ENCODE measurements around the gene MITF.
"Not testable (repeated sequence)": the region's sequence is repeated elsewhere in the genome, so short reads cannot be mapped to it uniquely, and the experiment has no call there.

The MITF gene

GRCh38 chr3:69787436-69788168 lies 48.3 kb downstream of the MITF start:
- peaks cover 28% of the 10 kb centered on the region; the same call in 1 of the 2 replicates for H3K4me1 ChIP-seq (ENCODE audit: control insufficient read depth, insufficient read depth, low read length)
- no peak overlapping the region for H3K4me3 ChIP-seq (ENCODE audit: low read depth, low read length)
- no peaks in the 10 kb centered on the region for H3K36me3 ChIP-seq (ENCODE audit: control insufficient read depth, insufficient read depth, low read length)
- no peak overlapping the region for H3K9ac ChIP-seq (ENCODE audit: low read depth, low read length)
- no peaks in the 10 kb centered on the region for H3K27me3 ChIP-seq (ENCODE audit: control insufficient read depth, insufficient read depth, low read length)
- H3K27ac ChIP-seq (ENCODE audit: low read depth, low read length), result no peak overlapping the region
- H3K9me3 ChIP-seq (ENCODE audit: control insufficient read depth, insufficient read depth, low read length), result no peaks in the 10 kb centered on the region

- Histone ChIP-seq H3K27ac (ENCODE audit: low read depth, low read length) (no peak overlapping the region), H3K27me3 (ENCODE audit: control insufficient read depth, insufficient read depth, low read length) (no peaks in the 10 kb centered on the region), H3K4me3 (ENCODE audit: low read depth, low read length) (no peak overlapping the region), H3K4me1 (ENCODE audit: control insufficient read depth, insufficient read depth, low read length) (peaks cover 20% of the 10 kb centered on the region; the same call in 1 of the 2 replicates), H3K9ac (ENCODE audit: low read depth, low read length) (no peak overlapping the region), H3K9me3 (ENCODE audit: control insufficient read depth, insufficient read depth, low read length) (no peaks in the 10 kb centered on the region), H3K36me3 (ENCODE audit: control insufficient read depth, insufficient read depth, low read length) (no peaks in the 10 kb centered on the region)
Measured at GRCh38 chr3:69791106-69791505, 51.8 kb downstream of the MITF start.

- H3K27ac ChIP-seq (ENCODE audit: low read depth, low read length), result no peak overlapping the region
- H3K27me3 ChIP-seq (ENCODE audit: control insufficient read depth, insufficient read depth, low read length), result no peaks in the 10 kb centered on the region
- no peak overlapping the region for H3K9ac ChIP-seq (ENCODE audit: low read depth, low read length)
- no peaks in the 10 kb centered on the region for H3K36me3 ChIP-seq (ENCODE audit: control insufficient read depth, insufficient read depth, low read length)
- no peaks in the 10 kb centered on the region for H3K9me3 ChIP-seq (ENCODE audit: control insufficient read depth, insufficient read depth, low read length)
- no peak overlapping the region for H3K4me3 ChIP-seq (ENCODE audit: low read depth, low read length)
- peaks cover 20% of the 10 kb centered on the region; the same call in 1 of the 2 replicates for H3K4me1 ChIP-seq (ENCODE audit: control insufficient read depth, insufficient read depth, low read length)
Measured at GRCh38 chr3:69791919-69792399, 52.7 kb downstream of the MITF start.

GRCh38 chr3:69796126-69796525 lies 56.9 kb downstream of the MITF start:
- not testable (repeated sequence) for H3K4me1 ChIP-seq (ENCODE audit: control insufficient read depth, insufficient read depth, low read length); H3K9me3 ChIP-seq (ENCODE audit: control insufficient read depth, insufficient read depth, low read length); H3K9ac ChIP-seq (ENCODE audit: low read depth, low read length); H3K27ac ChIP-seq (ENCODE audit: low read depth, low read length); H3K4me3 ChIP-seq (ENCODE audit: low read depth, low read length); H3K27me3 ChIP-seq (ENCODE audit: control insufficient read depth, insufficient read depth, low read length); H3K36me3 ChIP-seq (ENCODE audit: control insufficient read depth, insufficient read depth, low read length)

- no peaks in the 10 kb centered on the region for H3K9me3 ChIP-seq (ENCODE audit: control insufficient read depth, insufficient read depth, low read length)
- H3K4me3 ChIP-seq (ENCODE audit: low read depth, low read length), result no peak overlapping the region
- H3K36me3 ChIP-seq (ENCODE audit: control insufficient read depth, insufficient read depth, low read length), result no peaks in the 10 kb centered on the region
- H3K27me3 ChIP-seq (ENCODE audit: control insufficient read depth, insufficient read depth, low read length), result no peaks in the 10 kb centered on the region
- H3K4me1 ChIP-seq (ENCODE audit: control insufficient read depth, insufficient read depth, low read length), result no peaks in the 10 kb centered on the region
- H3K27ac ChIP-seq (ENCODE audit: low read depth, low read length), result no peak overlapping the region
- no peak overlapping the region for H3K9ac ChIP-seq (ENCODE audit: low read depth, low read length)
Measured at GRCh38 chr3:69803681-69804270, 64.5 kb downstream of the MITF start.

GRCh38 chr3:69805491-69805890 lies 66.2 kb downstream of the MITF start:
- H3K4me3 ChIP-seq (ENCODE audit: low read depth, low read length), result no peak overlapping the region
- H3K9me3 ChIP-seq (ENCODE audit: control insufficient read depth, insufficient read depth, low read length), result no peaks in the 10 kb centered on the region
- H3K27ac ChIP-seq (ENCODE audit: low read depth, low read length), result no peak overlapping the region
- no peaks in the 10 kb centered on the region for H3K27me3 ChIP-seq (ENCODE audit: control insufficient read depth, insufficient read depth, low read length)
- no peak overlapping the region for H3K9ac ChIP-seq (ENCODE audit: low read depth, low read length)
- peaks cover 9% of the 10 kb centered on the region; the same call in 1 of the 2 replicates for H3K4me1 ChIP-seq (ENCODE audit: control insufficient read depth, insufficient read depth, low read length)
- no peaks in the 10 kb centered on the region for H3K36me3 ChIP-seq (ENCODE audit: control insufficient read depth, insufficient read depth, low read length)

GRCh38 chr3:69806735-69807438 lies 67.6 kb downstream of the MITF start:
- Histone ChIP-seq H3K9ac (ENCODE audit: low read depth, low read length) (no peak overlapping the region), H3K4me1 (ENCODE audit: control insufficient read depth, insufficient read depth, low read length) (peaks cover 9% of the 10 kb centered on the region; the same call in 1 of the 2 replicates), H3K9me3 (ENCODE audit: control insufficient read depth, insufficient read depth, low read length) (no peaks in the 10 kb centered on the region), H3K36me3 (ENCODE audit: control insufficient read depth, insufficient read depth, low read length) (no peaks in the 10 kb centered on the region), H3K27ac (ENCODE audit: low read depth, low read length) (no peak overlapping the region), H3K27me3 (ENCODE audit: control insufficient read depth, insufficient read depth, low read length) (no peaks in the 10 kb centered on the region), H3K4me3 (ENCODE audit: low read depth, low read length) (no peak overlapping the region)

GRCh38 chr3:69807674-69808073 lies 68.4 kb downstream of the MITF start:
- Histone ChIP-seq H3K4me3 (ENCODE audit: low read depth, low read length) (no peak overlapping the region), H3K27me3 (ENCODE audit: control insufficient read depth, insufficient read depth, low read length) (no peaks in the 10 kb centered on the region), H3K9ac (ENCODE audit: low read depth, low read length) (no peak overlapping the region), H3K27ac (ENCODE audit: low read depth, low read length) (no peak overlapping the region), H3K4me1 (ENCODE audit: control insufficient read depth, insufficient read depth, low read length) (peaks cover 9% of the 10 kb centered on the region; the same call in 1 of the 2 replicates), H3K36me3 (ENCODE audit: control insufficient read depth, insufficient read depth, low read length) (no peaks in the 10 kb centered on the region), H3K9me3 (ENCODE audit: control insufficient read depth, insufficient read depth, low read length) (no peaks in the 10 kb centered on the region)

GRCh38 chr3:69809076-69809835 lies 70.0 kb downstream of the MITF start:
- Histone ChIP-seq H3K36me3 (ENCODE audit: control insufficient read depth, insufficient read depth, low read length) (no peaks in the 10 kb centered on the region), H3K4me1 (ENCODE audit: control insufficient read depth, insufficient read depth, low read length) (peaks cover 9% of the 10 kb centered on the region; the same call in 1 of the 2 replicates), H3K27ac (ENCODE audit: low read depth, low read length) (no peak overlapping the region), H3K4me3 (ENCODE audit: low read depth, low read length) (no peak overlapping the region), H3K9ac (ENCODE audit: low read depth, low read length) (no peak overlapping the region), H3K9me3 (ENCODE audit: control insufficient read depth, insufficient read depth, low read length) (no peaks in the 10 kb centered on the region), H3K27me3 (ENCODE audit: control insufficient read depth, insufficient read depth, low read length) (no peaks in the 10 kb centered on the region)

- H3K27me3 ChIP-seq (ENCODE audit: control insufficient read depth, insufficient read depth, low read length), result no peaks in the 10 kb centered on the region
- H3K9me3 ChIP-seq (ENCODE audit: control insufficient read depth, insufficient read depth, low read length), result no peaks in the 10 kb centered on the region
- H3K27ac ChIP-seq (ENCODE audit: low read depth, low read length), result no peak overlapping the region
- H3K4me1 ChIP-seq (ENCODE audit: control insufficient read depth, insufficient read depth, low read length), result peaks cover 9% of the 10 kb centered on the region; the same call in 1 of the 2 replicates
- H3K9ac ChIP-seq (ENCODE audit: low read depth, low read length), result no peak overlapping the region
- no peak overlapping the region for H3K4me3 ChIP-seq (ENCODE audit: low read depth, low read length)
- H3K36me3 ChIP-seq (ENCODE audit: control insufficient read depth, insufficient read depth, low read length), result no peaks in the 10 kb centered on the region
Measured at GRCh38 chr3:69811452-69812401, 72.5 kb downstream of the MITF start.

Measured in HUES48 (cell line).